NT2/D1 (cell line): ENCODE data around the gene SRD5A3.

Experiments used
- YY1 ChIP-seq: IDR thresholded peaks from 2 replicates; pipeline ENCODE4 v1.6.1; 2011; ENCODE audit not compliant: insufficient read length, insufficient read depth
- ZNF274 ChIP-seq: IDR thresholded peaks from 2 replicates; pipeline ENCODE4 v1.6.1; 2011; ENCODE audit warnings: mild to moderate bottlenecking, low read depth, low read length

- TF ChIP-seq ZNF274 = no peak
- no peak for TF ChIP-seq YY1
These were observed 64.4 kb downstream of the SRD5A3 start for GRCh38 chr4:55410431-55410830.
